HepG2 (cell line): ENCODE data around the gene RETREG2. TPM values are rescaled to one million over a fixed set of nuclear protein-coding genes. Genes with fewer than 3 reads are reported as not detected.

ENCODE experiments used
- CBFB ChIP-seq: sonication (generic); formaldehyde crosslinking; IDR thresholded peaks from 2 replicates; pipeline ENCODE4 v1.4.0; 2020; ENCODE audit warnings: missing genetic modification reagents
- DR1 ChIP-seq: sonication (generic); formaldehyde crosslinking; IDR thresholded peaks from 2 replicates; pipeline ENCODE4 v1.8.0; 2021; ENCODE audit warnings: mild to moderate bottlenecking, missing genetic modification reagents, inconsistent platforms
- EED ChIP-seq: sonication (generic); formaldehyde crosslinking; IDR thresholded peaks from 2 replicates; pipeline ENCODE4 v1.5.0; 2020; ENCODE audit warnings: mild to moderate bottlenecking, missing genetic modification reagents
- IKZF1 ChIP-seq: fragments of 450-650 bp; IDR thresholded peaks from 2 replicates; pipeline ENCODE4 v1.7.1; 2016
- ISX ChIP-seq: sonication (generic); formaldehyde crosslinking; conservative IDR thresholded peaks from 2 replicates; pipeline ENCODE4 v1.5.0; 2020; ENCODE audit warnings: missing genetic modification reagents
- MIER2 ChIP-seq: IDR thresholded peaks from 2 replicates; pipeline ENCODE4 v1.6.1; 2016; ENCODE audit warnings: missing biosample characterization, missing genetic modification reagents
- POLR2A ChIP-seq, 2 experiments: IDR thresholded peaks; 2 replicates each; pipeline ENCODE4 v1.6.1; 2011; ENCODE audit warnings: low read depth in 2 of 2, low read length in 2 of 2, mild to moderate bottlenecking in 1 of 2, moderate library complexity in 1 of 2; ENCODE audit not compliant: insufficient read depth in 1 of 2
- POLR2G ChIP-seq: fragments of 200-400 bp; formaldehyde crosslinking; IDR thresholded peaks from 2 replicates; pipeline ENCODE4 v1.6.1; 2018; ENCODE audit warnings: mild to moderate bottlenecking, low read depth, low read length, moderate library complexity
- SRSF1 ChIP-seq: fragments of 200-400 bp; formaldehyde crosslinking; optimal IDR thresholded peaks from 2 replicates; pipeline ENCODE3; 2017; ENCODE audit warnings: mild to moderate bottlenecking, low read depth, low read length, moderate library complexity
- TAF15 ChIP-seq: fragments of 200-400 bp; formaldehyde crosslinking; IDR thresholded peaks from one replicate; pipeline ENCODE4 v1.6.1; 2018; ENCODE audit warnings: mild to moderate bottlenecking, low read depth, low read length; ENCODE audit not compliant: poor library complexity, severe bottlenecking
- YEATS4 ChIP-seq: sonication (generic); formaldehyde crosslinking; IDR thresholded peaks from 2 replicates; pipeline ENCODE4 v1.4.0; 2020; ENCODE audit warnings: missing genetic modification reagents, borderline replicate concordance
- ZFP90 ChIP-seq: sonication (generic); formaldehyde crosslinking; IDR thresholded peaks from 2 replicates; pipeline ENCODE4 v1.8.0; 2022; ENCODE audit warnings: missing genetic modification reagents, mild to moderate bottlenecking, inconsistent platforms, borderline replicate concordance
- ZNF33A ChIP-seq: sonication (generic); formaldehyde crosslinking; IDR thresholded peaks from 2 replicates; pipeline ENCODE4 v1.5.1; 2020; ENCODE audit warnings: missing genetic modification reagents, mild to moderate bottlenecking, moderate library complexity, borderline replicate concordance
- ZNF709 ChIP-seq: sonication (generic); formaldehyde crosslinking; IDR thresholded peaks from 2 replicates; pipeline ENCODE4 v1.5.0; 2020; ENCODE audit warnings: mild to moderate bottlenecking, missing genetic modification reagents
- ZNF724P ChIP-seq: sonication (generic); formaldehyde crosslinking; IDR thresholded peaks from 2 replicates; pipeline ENCODE4 v1.8.0; 2022; ENCODE audit warnings: missing genetic modification reagents, borderline replicate concordance
- ZNF776 ChIP-seq: sonication (generic); formaldehyde crosslinking; IDR thresholded peaks from 2 replicates; pipeline ENCODE4 v1.4.0; 2020; ENCODE audit warnings: mild to moderate bottlenecking, missing genetic modification reagents
- polyA plus RNA-seq, 8 experiments: library from polyadenylated mRNA; depleted of rRNA in 3 of 8; stranded (reverse) in 7 of 8; unstranded in 1 of 8; fragments of >200 nt; fragmentation: Illumina TruSeq in 4 of 8; extraction: Trizol in 4 of 8; gene quantifications; 2 replicates each; pipeline versions ENCODE4 v1.2.1 to v1.2.3, GENCODE V29; 2011 to 2016; ENCODE audit warnings: low read depth in 4 of 8, missing spikeins in 1 of 8, mixed read lengths in 1 of 8; ENCODE audit not compliant: insufficient read depth in 1 of 8
- total RNA-seq, 5 experiments: library from RNA; depleted of rRNA; stranded (reverse); fragments of >200 nt; fragmentation: Illumina TruSeq; extraction: Trizol; gene quantifications; 2 replicates each; pipeline ENCODE4 v1.2.3, GENCODE V29; 2016; ENCODE audit warnings: low read depth in 1 of 5
- TF ChIP-seq, protein P1 (sequence below): sonication (generic); formaldehyde crosslinking; IDR thresholded peaks from 2 replicates; pipeline ENCODE4 v1.4.0; 2020; ENCODE audit warnings: mild to moderate bottlenecking, missing genetic modification reagents
- TF ChIP-seq, protein P2 (sequence below): sonication (generic); formaldehyde crosslinking; IDR thresholded peaks from 2 replicates; pipeline ENCODE4 v1.5.0; 2020; ENCODE audit warnings: missing genetic modification reagents
- TF ChIP-seq, protein P3 (sequence below): sonication (generic); formaldehyde crosslinking; IDR thresholded peaks from 2 replicates; pipeline ENCODE4 v1.5.0; 2020; ENCODE audit warnings: mild to moderate bottlenecking, low read depth, missing genetic modification reagents, borderline replicate concordance
- TF ChIP-seq, protein P4 (sequence below): sonication (generic); formaldehyde crosslinking; IDR thresholded peaks from 2 replicates; pipeline ENCODE4 v1.4.0; 2020; ENCODE audit warnings: missing genetic modification reagents
- TF ChIP-seq, protein P5 (sequence below): IDR thresholded peaks from 2 replicates; pipeline ENCODE4 v1.6.1; 2018; ENCODE audit warnings: missing genetic modification reagents, mild to moderate bottlenecking, missing compliant biosample characterization

RETREG2 gene
- total and polyA plus RNA-seq, 2 of the 13 experiments (the other 11 are each of a cell fraction or from before 2014, with no cell fraction given): 86.0 to 134 TPM

- TF ChIP-seq, protein P1, sequence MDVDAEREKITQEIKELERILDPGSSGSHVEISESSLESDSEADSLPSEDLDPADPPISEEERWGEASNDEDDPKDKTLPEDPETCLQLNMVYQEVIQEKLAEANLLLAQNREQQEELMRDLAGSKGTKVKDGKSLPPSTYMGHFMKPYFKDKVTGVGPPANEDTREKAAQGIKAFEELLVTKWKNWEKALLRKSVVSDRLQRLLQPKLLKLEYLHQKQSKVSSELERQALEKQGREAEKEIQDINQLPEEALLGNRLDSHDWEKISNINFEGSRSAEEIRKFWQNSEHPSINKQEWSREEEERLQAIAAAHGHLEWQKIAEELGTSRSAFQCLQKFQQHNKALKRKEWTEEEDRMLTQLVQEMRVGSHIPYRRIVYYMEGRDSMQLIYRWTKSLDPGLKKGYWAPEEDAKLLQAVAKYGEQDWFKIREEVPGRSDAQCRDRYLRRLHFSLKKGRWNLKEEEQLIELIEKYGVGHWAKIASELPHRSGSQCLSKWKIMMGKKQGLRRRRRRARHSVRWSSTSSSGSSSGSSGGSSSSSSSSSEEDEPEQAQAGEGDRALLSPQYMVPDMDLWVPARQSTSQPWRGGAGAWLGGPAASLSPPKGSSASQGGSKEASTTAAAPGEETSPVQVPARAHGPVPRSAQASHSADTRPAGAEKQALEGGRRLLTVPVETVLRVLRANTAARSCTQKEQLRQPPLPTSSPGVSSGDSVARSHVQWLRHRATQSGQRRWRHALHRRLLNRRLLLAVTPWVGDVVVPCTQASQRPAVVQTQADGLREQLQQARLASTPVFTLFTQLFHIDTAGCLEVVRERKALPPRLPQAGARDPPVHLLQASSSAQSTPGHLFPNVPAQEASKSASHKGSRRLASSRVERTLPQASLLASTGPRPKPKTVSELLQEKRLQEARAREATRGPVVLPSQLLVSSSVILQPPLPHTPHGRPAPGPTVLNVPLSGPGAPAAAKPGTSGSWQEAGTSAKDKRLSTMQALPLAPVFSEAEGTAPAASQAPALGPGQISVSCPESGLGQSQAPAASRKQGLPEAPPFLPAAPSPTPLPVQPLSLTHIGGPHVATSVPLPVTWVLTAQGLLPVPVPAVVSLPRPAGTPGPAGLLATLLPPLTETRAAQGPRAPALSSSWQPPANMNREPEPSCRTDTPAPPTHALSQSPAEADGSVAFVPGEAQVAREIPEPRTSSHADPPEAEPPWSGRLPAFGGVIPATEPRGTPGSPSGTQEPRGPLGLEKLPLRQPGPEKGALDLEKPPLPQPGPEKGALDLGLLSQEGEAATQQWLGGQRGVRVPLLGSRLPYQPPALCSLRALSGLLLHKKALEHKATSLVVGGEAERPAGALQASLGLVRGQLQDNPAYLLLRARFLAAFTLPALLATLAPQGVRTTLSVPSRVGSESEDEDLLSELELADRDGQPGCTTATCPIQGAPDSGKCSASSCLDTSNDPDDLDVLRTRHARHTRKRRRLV (CRISPR knock-in tag): no peak
- TF ChIP-seq, protein P2, sequence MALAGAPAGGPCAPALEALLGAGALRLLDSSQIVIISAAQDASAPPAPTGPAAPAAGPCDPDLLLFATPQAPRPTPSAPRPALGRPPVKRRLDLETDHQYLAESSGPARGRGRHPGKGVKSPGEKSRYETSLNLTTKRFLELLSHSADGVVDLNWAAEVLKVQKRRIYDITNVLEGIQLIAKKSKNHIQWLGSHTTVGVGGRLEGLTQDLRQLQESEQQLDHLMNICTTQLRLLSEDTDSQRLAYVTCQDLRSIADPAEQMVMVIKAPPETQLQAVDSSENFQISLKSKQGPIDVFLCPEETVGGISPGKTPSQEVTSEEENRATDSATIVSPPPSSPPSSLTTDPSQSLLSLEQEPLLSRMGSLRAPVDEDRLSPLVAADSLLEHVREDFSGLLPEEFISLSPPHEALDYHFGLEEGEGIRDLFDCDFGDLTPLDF (CRISPR knock-in tag): no peak; the same call in 1 of the 2 replicates
- TF ChIP-seq MIER2 (CRISPR knock-in tag) (peak; percentile 80), ISX (0 out of 2 replicates have a peak, but pooled peaks have one; percentile 44), IKZF1 (no peak), POLR2G (peak; percentile 97), YEATS4 (CRISPR knock-in tag) (peak; percentile 96), TAF15 (peak; percentile 79), DR1 (peak; percentile 80), ZNF776 (peak; percentile 2; the same call in 1 of the 2 replicates), SRSF1 (peak; percentile 48), EED (CRISPR knock-in tag) (peak; percentile 98), ZNF33A (CRISPR knock-in tag) (peak; percentile 97), ZNF709 (CRISPR knock-in tag) (peak; percentile 94; the same call in 1 of the 2 replicates), CBFB (CRISPR knock-in tag) (peak; percentile 72), ZFP90 (CRISPR knock-in tag) (peak; percentile 93), ZNF724P (CRISPR knock-in tag) (no peak), POLR2A (IDR thresholded peaks at IDR 0.05; ENCODE audit: insufficient read depth in 1 of 2, low read depth in 2 of 2, low read length in 2 of 2) (peak; percentile 68 to 93)
- TF ChIP-seq, protein P3, sequence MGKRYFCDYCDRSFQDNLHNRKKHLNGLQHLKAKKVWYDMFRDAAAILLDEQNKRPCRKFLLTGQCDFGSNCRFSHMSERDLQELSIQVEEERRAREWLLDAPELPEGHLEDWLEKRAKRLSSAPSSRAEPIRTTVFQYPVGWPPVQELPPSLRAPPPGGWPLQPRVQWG (CRISPR knock-in tag): no peak
- TF ChIP-seq, protein P4, sequence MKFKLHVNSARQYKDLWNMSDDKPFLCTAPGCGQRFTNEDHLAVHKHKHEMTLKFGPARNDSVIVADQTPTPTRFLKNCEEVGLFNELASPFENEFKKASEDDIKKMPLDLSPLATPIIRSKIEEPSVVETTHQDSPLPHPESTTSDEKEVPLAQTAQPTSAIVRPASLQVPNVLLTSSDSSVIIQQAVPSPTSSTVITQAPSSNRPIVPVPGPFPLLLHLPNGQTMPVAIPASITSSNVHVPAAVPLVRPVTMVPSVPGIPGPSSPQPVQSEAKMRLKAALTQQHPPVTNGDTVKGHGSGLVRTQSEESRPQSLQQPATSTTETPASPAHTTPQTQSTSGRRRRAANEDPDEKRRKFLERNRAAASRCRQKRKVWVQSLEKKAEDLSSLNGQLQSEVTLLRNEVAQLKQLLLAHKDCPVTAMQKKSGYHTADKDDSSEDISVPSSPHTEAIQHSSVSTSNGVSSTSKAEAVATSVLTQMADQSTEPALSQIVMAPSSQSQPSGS (CRISPR knock-in tag): peak; percentile 72
- TF ChIP-seq, protein P5, sequence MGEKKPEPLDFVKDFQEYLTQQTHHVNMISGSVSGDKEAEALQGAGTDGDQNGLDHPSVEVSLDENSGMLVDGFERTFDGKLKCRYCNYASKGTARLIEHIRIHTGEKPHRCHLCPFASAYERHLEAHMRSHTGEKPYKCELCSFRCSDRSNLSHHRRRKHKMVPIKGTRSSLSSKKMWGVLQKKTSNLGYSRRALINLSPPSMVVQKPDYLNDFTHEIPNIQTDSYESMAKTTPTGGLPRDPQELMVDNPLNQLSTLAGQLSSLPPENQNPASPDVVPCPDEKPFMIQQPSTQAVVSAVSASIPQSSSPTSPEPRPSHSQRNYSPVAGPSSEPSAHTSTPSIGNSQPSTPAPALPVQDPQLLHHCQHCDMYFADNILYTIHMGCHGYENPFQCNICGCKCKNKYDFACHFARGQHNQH (CRISPR knock-in tag): peak; percentile 87; the same call in 1 of the 2 replicates
Measured at GRCh38 chr2:219160186-219161017, 17.7 kb upstream of the RETREG2 start, which contains the start of gene NHEJ1 (continued).
